Superior temporal gyrus (tissue), 1 donor: ENCODE data around the gene PDGFRB.
"Not testable (repeated sequence)": the region's sequence is repeated elsewhere in the genome, so short reads cannot be mapped to it uniquely, and the experiment has no call there.

Source experiments
- DNase-seq: peaks from one replicate; pipeline ENCODE4 v3.0.0-alpha.2; 2016; ENCODE audit errors: extremely low spot score

Gene PDGFRB

DNA sequence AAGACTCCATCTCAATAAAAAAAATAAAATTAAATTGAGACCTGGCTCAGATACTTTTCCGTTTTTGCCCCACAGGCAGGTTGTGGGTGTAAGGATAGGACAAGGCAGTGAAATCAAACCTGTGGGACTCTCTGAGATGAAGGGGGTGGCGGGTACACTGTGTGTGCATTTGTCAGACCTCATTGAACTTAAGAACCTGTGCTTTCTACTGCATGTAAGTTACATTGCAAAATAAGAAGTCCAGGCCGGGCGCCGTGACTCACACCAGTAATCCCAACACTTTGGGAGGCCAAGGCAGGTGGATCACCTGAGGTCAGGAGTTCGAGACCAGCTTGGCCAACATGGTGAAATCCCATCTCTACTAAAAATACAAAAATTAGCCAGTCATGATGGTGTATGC lies 70.9 kb downstream of the PDGFRB start:
- DNase-seq = not testable (repeated sequence)

DNA sequence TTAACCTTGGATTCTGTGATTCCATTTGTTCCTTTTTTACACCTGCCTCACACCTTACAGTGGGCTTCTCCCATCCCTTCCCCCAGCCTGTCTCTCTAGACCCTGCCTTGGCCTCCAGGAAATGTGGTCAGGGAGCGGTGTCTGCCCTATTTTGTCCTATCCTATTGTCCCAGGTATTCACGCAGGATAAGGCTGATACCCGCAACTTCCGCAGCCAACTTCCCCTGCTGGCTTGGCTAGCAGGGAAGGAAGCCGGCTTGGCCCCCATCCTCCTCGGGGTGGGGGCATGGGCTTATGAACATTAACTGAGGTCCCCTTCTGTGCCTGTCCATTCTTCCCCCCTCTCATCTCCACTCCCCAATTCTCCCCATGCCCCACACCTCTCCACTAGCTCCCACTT lies 72.8 kb downstream of the PDGFRB start:
- no peak for DNase-seq

DNA sequence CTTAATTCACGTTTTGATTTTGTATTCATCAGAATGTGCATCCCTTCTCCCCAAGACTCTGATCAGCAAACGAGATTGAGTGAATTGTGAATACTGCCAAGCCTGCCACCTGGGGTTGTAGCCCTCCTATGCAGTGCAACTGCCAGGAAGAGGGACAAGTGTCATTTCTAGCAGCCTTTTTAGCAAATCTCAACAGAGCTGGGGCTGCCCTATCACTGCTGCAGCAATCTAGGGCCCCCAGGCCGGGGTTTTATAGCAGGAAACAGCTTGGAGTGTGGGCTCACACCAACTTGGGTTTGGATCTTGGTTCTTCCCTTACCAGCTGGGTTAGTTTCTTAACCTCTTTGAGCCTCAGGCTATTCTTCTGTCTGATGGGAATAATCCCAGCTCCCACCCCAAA lies 73.3 kb downstream of the PDGFRB start:
- DNase-seq = no peak

DNA sequence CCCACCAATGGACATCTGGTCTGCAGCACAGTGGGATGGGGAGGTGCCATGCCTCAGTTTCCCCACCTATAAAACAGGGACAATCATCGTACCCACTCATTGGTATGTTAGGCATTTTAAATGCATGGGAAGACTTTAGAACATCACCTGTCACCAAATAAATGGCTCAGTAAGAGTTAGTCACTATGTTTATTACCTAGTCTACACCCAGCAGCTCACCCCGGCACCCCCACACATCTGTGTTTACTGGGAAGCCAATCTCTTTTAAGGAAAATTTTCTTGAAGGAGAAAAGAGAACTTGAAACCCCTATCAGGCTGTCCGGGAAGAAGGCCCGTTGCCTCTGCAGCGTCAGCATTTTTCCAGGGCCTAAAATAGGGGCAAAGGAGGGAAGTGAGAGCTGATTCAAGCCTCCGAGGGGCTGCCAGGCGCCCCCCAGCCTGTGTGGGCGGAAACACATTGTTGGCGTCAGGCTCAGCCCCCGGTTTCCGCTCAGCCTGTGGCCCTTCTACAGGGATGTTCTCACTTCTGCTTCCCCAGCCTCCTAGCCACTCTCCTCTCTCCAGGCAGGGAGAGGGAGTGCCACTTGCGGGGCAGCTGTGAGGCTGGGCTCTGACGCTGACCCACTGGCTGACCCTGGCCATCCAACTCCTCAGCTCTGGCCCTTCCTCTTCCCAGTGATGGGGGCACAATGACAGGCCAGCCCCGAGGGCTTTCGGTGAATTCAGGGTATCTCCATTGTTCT lies 73.9 kb downstream of the PDGFRB start:
- DNase-seq = peak; percentile 18

DNA sequence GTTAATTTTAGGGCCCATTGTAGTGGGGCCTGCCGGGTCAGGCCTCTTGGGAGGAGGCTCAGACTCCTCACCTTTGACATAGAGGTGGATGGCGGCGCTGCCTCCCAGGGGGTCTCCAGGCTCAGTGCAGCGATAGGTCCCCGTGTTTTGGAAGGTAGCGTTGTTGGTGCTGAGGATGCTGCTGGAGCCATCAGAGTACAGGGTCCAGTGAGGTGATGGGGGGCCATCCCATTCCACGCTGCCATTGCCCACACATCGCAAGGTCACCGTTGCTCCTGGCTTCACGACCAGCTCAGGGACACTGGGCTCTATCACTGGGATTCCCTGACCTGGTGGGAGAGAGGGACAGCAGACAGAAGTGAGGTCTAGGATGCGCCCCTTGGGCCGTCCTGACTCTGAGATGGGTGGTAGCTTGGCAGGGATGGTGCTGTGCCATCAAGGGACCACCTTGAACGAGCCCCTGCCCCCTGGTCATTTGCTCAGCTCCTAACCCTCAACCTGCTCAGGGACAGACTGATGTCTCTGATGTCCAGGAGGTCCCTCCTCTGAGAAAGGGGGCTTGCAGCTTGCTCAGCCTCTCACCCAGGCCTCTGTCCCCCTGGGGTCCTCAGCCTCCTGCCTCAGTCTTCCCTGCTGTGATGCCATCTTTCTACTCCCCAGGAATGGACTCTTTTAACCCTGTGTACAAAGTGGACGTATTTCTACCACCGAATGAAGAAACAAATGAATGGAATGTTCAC lies 74.8 kb downstream of the PDGFRB start:
- no peak for DNase-seq

- no peak for DNase-seq
These were observed 75.7 kb downstream of the PDGFRB start for GRCh38 chr5:150079909-150080461.

DNA sequence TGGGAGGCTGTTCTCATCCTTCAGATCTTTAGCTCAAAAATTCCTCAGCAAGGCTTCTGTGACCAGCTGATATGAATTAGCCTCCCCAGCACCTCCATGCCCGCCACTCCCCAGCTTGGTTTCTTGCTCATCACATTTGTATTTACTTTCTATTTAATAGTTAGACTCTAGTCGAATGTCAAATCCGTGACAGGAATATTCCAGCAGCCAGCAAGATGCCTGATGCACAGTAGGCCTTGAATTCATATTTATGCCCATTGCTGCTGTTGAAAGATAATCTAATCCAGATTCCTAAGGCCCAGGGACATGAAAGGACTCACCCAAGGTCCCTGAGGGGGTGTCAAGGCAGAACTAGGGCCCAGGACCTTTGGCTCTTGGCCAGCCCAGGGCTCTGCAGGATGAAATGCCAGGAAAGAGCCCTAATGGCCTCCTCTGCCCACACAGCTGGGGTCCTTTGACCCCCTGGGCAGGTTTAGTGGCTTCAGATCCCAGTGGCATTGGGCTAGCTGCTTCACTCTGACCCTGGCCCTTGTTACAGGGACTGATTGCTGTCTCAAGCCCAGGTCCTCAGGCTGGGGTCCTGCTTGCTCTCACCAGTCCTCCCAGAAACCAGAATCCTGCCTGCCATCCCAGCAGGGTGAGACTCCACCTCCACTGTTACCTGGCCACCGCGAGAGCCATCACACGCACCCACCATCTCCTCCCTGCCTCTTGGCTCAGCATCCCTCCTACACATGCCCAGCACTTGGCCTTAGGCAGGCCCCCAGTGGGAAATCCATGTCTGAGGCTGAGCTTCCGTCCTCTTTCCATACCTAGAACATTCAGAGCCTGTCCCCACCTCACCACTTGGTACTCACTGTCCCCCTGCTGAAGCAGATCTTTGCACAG lies 76.6 kb downstream of the PDGFRB start:
- no peak for DNase-seq

GRCh38 chr5:150077996-150078801 lies 77.4 kb downstream of the PDGFRB start:
- no peak for DNase-seq

DNA sequence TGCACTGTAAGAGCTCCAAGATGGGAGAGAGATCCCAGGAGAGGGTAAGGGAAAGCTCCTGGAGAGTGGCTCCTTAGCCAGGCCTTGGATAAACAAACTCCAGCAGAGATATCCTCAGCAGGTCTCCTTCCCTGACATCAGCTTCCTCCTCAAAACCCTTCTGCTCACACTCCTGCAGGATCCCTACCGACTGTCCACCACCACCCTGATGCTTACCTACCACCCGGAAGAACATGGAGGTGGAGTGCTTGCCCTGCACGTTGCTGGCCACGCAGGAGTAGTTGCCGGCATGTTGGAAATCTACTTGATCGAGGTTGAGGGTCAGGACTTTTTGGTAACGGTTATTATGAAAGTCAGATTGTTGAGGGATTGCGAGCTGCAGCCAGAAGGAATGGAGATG lies 78.6 kb downstream of the PDGFRB start:
- DNase-seq = no peak

- no peak for DNase-seq
These were observed 79.8 kb downstream of the PDGFRB start for GRCh38 chr5:150075806-150076205.

GRCh38 chr5:150075233-150075632 lies 80.4 kb downstream of the PDGFRB start:
- no peak for DNase-seq

- no peak for DNase-seq
These were observed 82.0 kb downstream of the PDGFRB start for GRCh38 chr5:150073677-150074076.

DNA sequence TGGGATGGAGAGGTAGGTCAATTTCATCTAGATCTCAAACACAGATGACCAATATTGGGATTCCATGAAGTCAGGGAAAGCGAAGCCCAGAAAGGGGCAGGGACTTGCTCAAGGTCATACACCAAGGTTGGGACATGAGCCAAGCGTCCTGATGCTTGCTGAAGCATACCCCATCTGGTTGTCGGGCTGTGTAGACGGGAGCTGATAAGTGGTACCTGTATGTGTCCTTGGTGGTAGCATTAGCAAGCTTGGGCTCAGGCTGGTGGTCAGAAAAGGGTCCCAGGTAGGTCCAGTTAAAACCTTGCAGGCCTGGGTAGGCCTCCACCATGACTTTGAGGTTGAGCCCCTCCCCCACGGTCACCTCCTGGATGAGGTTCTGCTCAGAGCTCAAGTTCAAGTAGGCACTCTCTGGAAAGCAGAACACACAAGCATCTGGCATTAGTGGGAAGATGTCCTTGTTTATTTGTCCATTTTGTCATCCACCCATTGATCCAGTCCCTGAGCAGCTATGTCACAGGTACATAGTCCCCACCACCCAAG lies 82.5 kb downstream of the PDGFRB start:
- DNase-seq = no peak

- DNase-seq = no peak
These were observed 84.8 kb downstream of the PDGFRB start for GRCh38 chr5:150070821-150071220.

DNA sequence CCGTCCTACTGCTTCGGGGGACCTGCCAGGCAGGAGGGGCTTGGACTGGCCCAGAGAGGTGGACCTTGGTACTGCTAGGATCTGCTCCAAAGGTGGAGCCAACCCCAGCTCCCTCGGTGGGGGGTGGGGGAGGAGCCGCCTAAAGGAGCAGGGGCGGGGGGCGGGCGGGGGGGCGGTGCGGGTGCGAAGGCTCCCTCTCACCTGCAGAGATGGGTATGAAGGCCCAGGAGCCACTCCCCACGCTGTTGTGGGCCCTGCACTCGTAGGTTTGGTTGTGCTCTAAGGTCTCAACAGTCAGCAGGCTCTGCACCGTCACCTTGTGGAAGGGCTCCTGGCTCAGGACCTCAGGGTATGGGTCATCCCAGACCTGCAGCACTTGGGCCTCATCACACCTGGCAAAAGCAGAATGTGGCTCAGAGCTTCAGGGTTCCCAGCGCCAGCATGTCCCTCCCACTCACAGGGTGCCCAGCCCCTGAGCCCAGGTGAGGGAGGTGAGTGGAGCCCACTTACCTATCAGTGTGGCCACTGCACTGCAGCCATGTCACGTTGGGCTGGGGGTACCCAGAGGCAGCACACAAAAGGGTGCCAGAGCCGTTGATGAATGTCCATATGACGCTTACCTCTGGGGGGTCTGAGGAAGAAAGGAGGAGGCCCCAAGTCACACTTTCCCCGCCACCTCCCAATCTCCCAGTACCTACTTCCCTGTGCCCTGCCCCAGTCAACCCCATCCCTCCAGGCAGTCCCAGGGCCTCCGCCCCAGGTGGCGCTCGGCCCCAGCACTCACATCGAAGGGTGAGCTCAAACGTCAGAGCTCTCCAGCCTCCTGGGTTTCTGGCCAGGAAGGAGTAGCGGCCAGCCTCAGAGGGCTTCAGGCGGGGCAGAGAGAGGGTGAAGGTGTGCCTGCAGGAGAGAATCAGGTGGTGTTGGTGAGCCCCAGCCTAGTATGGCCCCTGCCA lies 85.7 kb downstream of the PDGFRB start:
- no peak for DNase-seq

- no peak for DNase-seq
These were observed 86.5 kb downstream of the PDGFRB start for GRCh38 chr5:150068961-150069645.

DNA sequence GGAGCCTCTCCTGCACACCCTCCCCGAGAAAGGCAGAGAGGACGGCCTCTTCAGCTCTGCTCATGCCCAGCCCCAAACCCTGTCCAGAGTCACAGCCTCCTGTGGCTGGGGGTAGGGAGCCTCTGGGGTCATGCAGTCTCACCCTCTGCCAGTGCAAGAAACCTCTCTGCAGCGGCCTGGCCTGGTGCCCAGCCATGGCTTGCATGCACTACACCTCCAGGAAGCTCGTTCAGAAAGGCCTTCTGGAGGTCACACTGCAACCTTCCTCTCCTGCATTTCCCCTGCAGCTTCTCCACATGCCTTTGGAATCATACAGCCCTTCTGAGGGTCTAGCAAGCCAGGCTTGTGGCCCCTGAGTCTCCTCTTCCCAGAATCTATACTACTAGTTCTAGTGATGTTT lies 87.2 kb downstream of the PDGFRB start:
- DNase-seq = no peak

DNA sequence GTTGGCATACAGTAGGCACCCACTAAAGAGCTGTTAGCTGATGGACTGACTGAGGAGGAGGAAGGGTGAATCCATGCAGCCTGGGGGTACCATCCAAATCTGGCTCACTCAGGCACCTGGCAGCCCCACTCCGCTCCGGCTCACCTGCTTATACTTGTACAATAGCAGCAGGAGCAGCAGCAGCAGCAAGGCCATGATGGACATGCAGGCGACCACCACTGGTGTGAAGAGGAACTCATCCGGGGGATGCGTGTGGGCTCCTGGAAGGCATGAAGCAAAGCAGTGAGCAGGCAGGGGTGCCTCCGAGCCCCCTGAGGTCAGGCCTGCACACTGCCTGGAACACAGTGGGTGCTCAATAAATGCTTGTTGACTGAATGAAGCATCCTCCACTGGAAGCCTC lies 87.6 kb downstream of the PDGFRB start:
- DNase-seq = no peak

- DNase-seq = no peak
These were observed 88.2 kb downstream of the PDGFRB start for GRCh38 chr5:150067405-150067960.
